Body of pancreas (tissue), 4 donors: ENCODE results near the gene RFC3.

Experiments used
- CTCF ChIP-seq, 7 experiments: fragments of 450-650 bp in 4 of 7; fragments of 200-600 bp in 3 of 7; sonication (generic) in 3 of 7; IDR thresholded peaks; one replicate each; pipeline ENCODE4 v1.5.1; 2016 to 2019; ENCODE audit warnings: antibody characterized with exemption in 7 of 7
- POLR2A ChIP-seq, 3 donors: fragments of 450-650 bp; IDR thresholded peaks; one replicate each; pipeline ENCODE4 v1.6.1; 2016; ENCODE audit warnings: antibody characterized with exemption in 3 of 3, mild to moderate bottlenecking in 2 of 3

GRCh38 chr13:33787051-33787591 is 30.8 kb upstream of the RFC3 start:
- TF ChIP-seq POLR2A (IDR thresholded peaks at IDR 0.05) (no peak), CTCF (IDR thresholded peaks at IDR 0.05) (no peak)
